Measurements from ENCODE around the gene GPR15.

GPR15 gene

DNA sequence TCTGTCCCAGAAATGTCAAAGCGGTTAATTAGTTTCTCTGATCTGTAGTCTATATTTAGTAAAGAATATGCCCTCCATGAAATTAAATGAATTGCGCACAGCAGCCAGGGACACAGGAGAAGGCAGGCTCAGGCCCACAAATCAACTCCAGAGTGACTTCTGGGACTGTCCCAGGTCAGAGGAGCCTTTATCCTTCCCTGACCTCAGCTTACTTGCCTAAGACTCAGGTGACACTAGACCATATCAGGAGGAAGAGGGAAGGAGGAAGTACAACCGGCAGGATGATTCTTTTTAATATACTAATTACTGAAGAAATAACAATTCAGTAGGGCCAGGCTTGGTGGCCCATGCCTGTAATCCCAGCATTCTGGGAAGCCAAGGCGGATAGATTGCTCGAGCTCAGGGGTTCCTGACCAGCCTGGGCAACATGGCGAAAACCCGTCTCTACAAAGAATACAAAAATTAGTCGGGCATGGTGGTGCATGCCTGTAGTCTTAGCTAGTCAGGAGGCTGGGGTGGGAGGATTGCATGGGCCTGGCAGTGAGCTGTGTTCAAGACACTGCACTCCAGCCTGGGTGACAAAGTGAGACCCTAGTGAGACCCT, 1.8 kb upstream of the GPR15 start:
- Histone ChIP-seq H3K9me2 (replicated peaks; ENCODE audit: insufficient read depth, low read length) (no peaks in the 10 kb centered on the region), H3F3A (ENCODE audit: insufficient read depth, low read length) (peaks cover 3% of the 10 kb centered on the region; the same call in 1 of the 2 replicates), H3K9ac (ENCODE audit: low read length) (no peak overlapping the region), H3K27me3 (replicated peaks; ENCODE audit: insufficient read depth, low read length) (no peaks in the 10 kb centered on the region), H2AFZ (ENCODE audit: low read length) (no peak overlapping the region), H3K4me2 (ENCODE audit: low read depth, low read length) (no peak overlapping the region), H3K79me2 (ENCODE audit: low read length) (no peaks in the 10 kb centered on the region), H3K27ac (ENCODE audit: low read length) (no peak overlapping the region), H3K36me3 (replicated peaks; ENCODE audit: insufficient read depth, low read length) (no peaks in the 10 kb centered on the region), H3K4me3 (ENCODE audit: low read length) (no peak overlapping the region), H3K4me1 (ENCODE audit: low read length) (peaks cover 13% of the 10 kb centered on the region), H3K9me3 (replicated peaks; ENCODE audit: insufficient read depth, low read length) (no peaks in the 10 kb centered on the region), H4K20me1 (ENCODE audit: insufficient read depth, low read length) (no peaks in the 10 kb centered on the region)
- TF ChIP-seq CTCF (IDR thresholded peaks at IDR 0.05; ENCODE audit: low read length) (no peak), EZH2 (optimal IDR thresholded peaks at IDR 0.05; ENCODE audit: low read depth, low read length) (no peak), EZH2phosphoT487 (IDR thresholded peaks at IDR 0.05; ENCODE audit: low read length) (no peak)
- no peak for DNase-seq

DNA sequence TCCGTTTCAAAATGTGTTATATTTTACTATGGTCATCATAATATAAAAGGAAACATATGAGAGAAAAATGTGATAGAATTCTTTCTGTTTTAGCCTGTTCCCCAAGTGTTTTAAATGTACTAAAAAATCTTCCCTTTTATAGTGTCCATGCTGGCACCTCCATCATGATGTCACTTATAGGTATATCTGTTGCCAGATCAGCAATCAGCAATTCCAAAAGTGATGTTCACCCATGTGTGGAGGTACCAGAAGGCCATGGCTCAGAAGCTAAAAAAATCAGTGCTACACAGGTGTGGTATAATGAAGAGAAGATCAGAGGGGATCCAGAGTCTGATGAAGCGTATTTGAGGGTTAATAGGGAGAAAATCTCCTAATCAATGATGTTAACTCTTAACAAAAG, 1.1 kb upstream of the GPR15 start:
- Histone ChIP-seq H3K79me2 (ENCODE audit: low read length) (no peaks in the 10 kb centered on the region), H3K4me1 (ENCODE audit: low read length) (peaks cover 6% of the 10 kb centered on the region; the same call in 1 of the 2 replicates), H3K4me2 (ENCODE audit: low read depth, low read length) (no peak overlapping the region), H3K27ac (ENCODE audit: low read length) (no peak overlapping the region), H3K9me3 (replicated peaks; ENCODE audit: insufficient read depth, low read length) (no peaks in the 10 kb centered on the region), H4K20me1 (ENCODE audit: insufficient read depth, low read length) (no peaks in the 10 kb centered on the region), H3K9me2 (replicated peaks; ENCODE audit: insufficient read depth, low read length) (no peaks in the 10 kb centered on the region), H3F3A (ENCODE audit: insufficient read depth, low read length) (peaks cover 2% of the 10 kb centered on the region; the same call in 1 of the 2 replicates), H3K4me3 (ENCODE audit: low read length) (no peak overlapping the region), H3K27me3 (replicated peaks; ENCODE audit: insufficient read depth, low read length) (no peaks in the 10 kb centered on the region), H3K36me3 (replicated peaks; ENCODE audit: insufficient read depth, low read length) (no peaks in the 10 kb centered on the region), H2AFZ (ENCODE audit: low read length) (no peak overlapping the region), H3K9ac (ENCODE audit: low read length) (no peak overlapping the region)
- TF ChIP-seq CTCF (IDR thresholded peaks at IDR 0.05; ENCODE audit: low read length) (no peak), EZH2phosphoT487 (IDR thresholded peaks at IDR 0.05; ENCODE audit: low read length) (no peak), EZH2 (optimal IDR thresholded peaks at IDR 0.05; ENCODE audit: low read depth, low read length) (no peak)
- no peak for DNase-seq

- Histone ChIP-seq H3K9me3 (replicated peaks; ENCODE audit: insufficient read depth, low read length) (no peaks in the 10 kb centered on the region), H3K27me3 (replicated peaks; ENCODE audit: insufficient read depth, low read length) (no peaks in the 10 kb centered on the region), H3K36me3 (replicated peaks; ENCODE audit: insufficient read depth, low read length) (no peaks in the 10 kb centered on the region), H3K4me1 (ENCODE audit: low read length) (0 out of 2 replicates have a peak, but pooled peaks cover 3% of the 10 kb centered on the region), H2AFZ (ENCODE audit: low read length) (no peak overlapping the region), H3K27ac (ENCODE audit: low read length) (no peak overlapping the region), H3K4me2 (ENCODE audit: low read depth, low read length) (no peak overlapping the region), H4K20me1 (ENCODE audit: insufficient read depth, low read length) (no peaks in the 10 kb centered on the region), H3K4me3 (ENCODE audit: low read length) (no peak overlapping the region), H3F3A (ENCODE audit: insufficient read depth, low read length) (no peaks in the 10 kb centered on the region), H3K9me2 (replicated peaks; ENCODE audit: insufficient read depth, low read length) (no peaks in the 10 kb centered on the region), H3K79me2 (ENCODE audit: low read length) (no peaks in the 10 kb centered on the region), H3K9ac (ENCODE audit: low read length) (no peak overlapping the region)
- no peak for TF ChIP-seq EZH2 (optimal IDR thresholded peaks at IDR 0.05; ENCODE audit: low read depth, low read length)
- no peak for TF ChIP-seq CTCF (IDR thresholded peaks at IDR 0.05; ENCODE audit: low read length)
- TF ChIP-seq EZH2phosphoT487 (IDR thresholded peaks at IDR 0.05; ENCODE audit: low read length) = no peak
- no peak for DNase-seq
Measured at GRCh38 chr3:98532275-98532637, 478 bp downstream of the GPR15 start.

Measured in MM.1S (cell line).